ENCODE results near the gene TATDN3.
"Not testable (repeated sequence)": the region's sequence is repeated elsewhere in the genome, so short reads cannot be mapped to it uniquely, and the experiment has no call there.

TATDN3 gene

GRCh38 chr1:212824201-212824600 lies 32.5 kb downstream of the TATDN3 start:
- H3K27ac ChIP-seq: no peak overlapping the region
- no peak for DNase-seq
- no peaks in the 10 kb centered on the region; the same call in 1 of the 2 replicates for H3K36me3 ChIP-seq
- no peak for TF ChIP-seq CTCF (IDR thresholded peaks at IDR 0.05; ENCODE audit: low read depth, low read length)
- peaks cover 25% of the 10 kb centered on the region for H3K9me3 ChIP-seq (ENCODE audit: severe bottlenecking)
- H3K4me3 ChIP-seq (ENCODE audit: low read depth, low read length): no peak overlapping the region
- H3K27me3 ChIP-seq (ENCODE audit: insufficient read depth, low read depth, severe bottlenecking): no peaks in the 10 kb centered on the region

GRCh38 chr1:212825798-212826452 lies 34.2 kb downstream of the TATDN3 start:
- H3K27ac ChIP-seq: no peak overlapping the region
- no peak for TF ChIP-seq CTCF (IDR thresholded peaks at IDR 0.05; ENCODE audit: low read depth, low read length)
- no peaks in the 10 kb centered on the region; the same call in 1 of the 2 replicates for H3K36me3 ChIP-seq

GRCh38 chr1:212827171-212827776 lies 35.6 kb downstream of the TATDN3 start:
- DNase-seq: no peak
- H3K4me3 ChIP-seq (ENCODE audit: low read depth, low read length): no peak overlapping the region
- H3K27me3 ChIP-seq (ENCODE audit: insufficient read depth, low read depth, severe bottlenecking): no peaks in the 10 kb centered on the region
- no peaks in the 10 kb centered on the region; the same call in 1 of the 2 replicates for H3K36me3 ChIP-seq
- H3K9me3 ChIP-seq (ENCODE audit: severe bottlenecking): peaks cover 25% of the 10 kb centered on the region
- TF ChIP-seq CTCF (IDR thresholded peaks at IDR 0.05; ENCODE audit: low read depth, low read length): no peak
- peak overlapping the region; percentile 34 for H3K27ac ChIP-seq

More at GRCh38 chr1:212825798-212826452, 34.2 kb downstream of the TATDN3 start:
- Histone ChIP-seq H3K4me3 (ENCODE audit: low read depth, low read length) (no peak overlapping the region), H3K9me3 (ENCODE audit: severe bottlenecking) (peaks cover 25% of the 10 kb centered on the region), H3K27me3 (ENCODE audit: insufficient read depth, low read depth, severe bottlenecking) (no peaks in the 10 kb centered on the region)
- DNase-seq: no peak

- Histone ChIP-seq H3K27ac (peak overlapping the region; percentile 34), H3K36me3 (no peaks in the 10 kb centered on the region; the same call in 1 of the 2 replicates), H3K9me3 (ENCODE audit: severe bottlenecking) (peaks cover 25% of the 10 kb centered on the region), H3K4me3 (ENCODE audit: low read depth, low read length) (no peak overlapping the region), H3K27me3 (ENCODE audit: insufficient read depth, low read depth, severe bottlenecking) (no peaks in the 10 kb centered on the region)
- TF ChIP-seq CTCF (IDR thresholded peaks at IDR 0.05; ENCODE audit: low read depth, low read length): no peak
- DNase-seq: peak; percentile 55
Observed at GRCh38 chr1:212827831-212828278, 36.2 kb downstream of the TATDN3 start.

- Histone ChIP-seq H3K27ac (peak overlapping the region; percentile 34), H3K36me3 (no peaks in the 10 kb centered on the region; the same call in 1 of the 2 replicates), H3K27me3 (ENCODE audit: insufficient read depth, low read depth, severe bottlenecking) (no peaks in the 10 kb centered on the region), H3K4me3 (ENCODE audit: low read depth, low read length) (no peak overlapping the region), H3K9me3 (ENCODE audit: severe bottlenecking) (peaks cover 25% of the 10 kb centered on the region)
- TF ChIP-seq CTCF (IDR thresholded peaks at IDR 0.05; ENCODE audit: low read depth, low read length): no peak
- no peak for DNase-seq
Observed at GRCh38 chr1:212828395-212828794, 36.7 kb downstream of the TATDN3 start.

GRCh38 chr1:212833211-212834207 lies 41.8 kb downstream of the TATDN3 start:
- DNase-seq, H3K36me3 ChIP-seq: not testable (repeated sequence)

More at GRCh38 chr1:212833211-212834207, 41.8 kb downstream of the TATDN3 start:
- H3K9me3 ChIP-seq (ENCODE audit: severe bottlenecking); H3K27me3 ChIP-seq (ENCODE audit: insufficient read depth, low read depth, severe bottlenecking); H3K27ac ChIP-seq; H3K4me3 ChIP-seq (ENCODE audit: low read depth, low read length): not testable (repeated sequence)
